LNCAP (cell line): Measurements from ENCODE around the gene PRKCA.

ENCODE experiments used
- CTCF ChIP-seq: fragments of 450-650 bp; IDR thresholded peaks from 2 replicates; pipeline ENCODE4 v1.5.1; 2017; ENCODE audit warnings: mild to moderate bottlenecking

The PRKCA gene

GRCh38 chr17:66654106-66654740 is 351.8 kb downstream of the PRKCA start:
- TF ChIP-seq CTCF: no peak

- no peak for TF ChIP-seq CTCF
Measured at GRCh38 chr17:66654764-66655163, 352.4 kb downstream of the PRKCA start.

- TF ChIP-seq CTCF: no peak
Measured at GRCh38 chr17:66655461-66655860, 353.0 kb downstream of the PRKCA start.

- TF ChIP-seq CTCF: no peak
Measured at GRCh38 chr17:66655861-66656260, 353.4 kb downstream of the PRKCA start.

- no peak for TF ChIP-seq CTCF
Measured at GRCh38 chr17:66661411-66662256, 359.2 kb downstream of the PRKCA start.

- TF ChIP-seq CTCF: no peak
Measured at GRCh38 chr17:66662496-66662895, 360.1 kb downstream of the PRKCA start.

- no peak for TF ChIP-seq CTCF
Measured at GRCh38 chr17:66663041-66663606, 360.7 kb downstream of the PRKCA start.
